ENCODE measurements around the gene ZNF507. TPM values are rescaled to one million over a fixed set of nuclear protein-coding genes. Genes with fewer than 3 reads are reported as not detected.

The ZNF507 gene
- total and polyA plus RNA-seq, 7 donors: 4.7 to 25.0 (median 23.2) TPM

DNA sequence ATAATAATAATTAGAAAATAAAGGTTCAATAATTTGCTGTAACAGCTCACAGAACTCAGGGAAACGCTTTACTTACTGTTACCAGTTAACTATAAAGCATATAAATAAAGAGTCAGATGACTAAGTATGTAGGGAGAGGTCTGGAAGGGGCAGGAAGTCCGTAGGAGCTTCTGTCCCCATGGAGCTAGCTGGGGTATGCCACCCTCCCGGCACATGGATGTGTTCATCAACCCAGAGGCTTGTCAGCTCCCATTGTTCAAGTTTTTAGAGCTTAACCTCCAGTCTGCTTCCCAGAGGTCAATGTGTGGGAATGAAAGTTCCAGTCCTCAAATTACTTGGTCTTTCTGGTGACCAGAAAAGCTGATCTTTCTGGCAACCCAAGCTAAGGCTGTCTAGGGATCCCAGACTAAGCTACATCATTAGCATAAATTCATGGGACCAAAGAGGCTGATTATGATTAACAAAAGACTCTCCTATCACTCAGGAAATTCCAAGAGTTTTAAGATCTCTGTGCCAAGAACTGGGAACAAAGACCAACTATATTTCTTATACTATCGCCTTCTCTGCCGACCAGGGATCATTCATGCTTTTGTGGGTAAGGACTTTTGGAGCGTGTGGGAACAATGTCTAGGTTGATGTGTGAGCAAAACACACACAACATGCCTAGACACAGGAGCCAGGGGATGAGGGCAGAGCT, 31.7 kb upstream of the ZNF507 start:
- TF ChIP-seq CTCF (IDR thresholded peaks at IDR 0.05): no peak
- H3K4me3 ChIP-seq: no peak overlapping the region
- peaks cover 0 to 18% (median 1%) of the 10 kb centered on the region in 3 donors for H3K27me3 ChIP-seq (ENCODE audit: insufficient read depth in 3 of 3, low read length in 2 of 3)
- ATAC-seq: no peak
- H3K9me3 ChIP-seq: no peaks in the 10 kb centered on the region
- no peaks in the 10 kb centered on the region for H3K4me1 ChIP-seq
- DNase-seq: no peak
- H3K36me3 ChIP-seq (ENCODE audit: insufficient read depth in 1 of 2, low read depth in 1 of 2): no peaks in the 10 kb centered on the region
- WGBS, 3 donors: 46 to 50% (median 47%) methylated on average over 6 of the region's 6 CpGs
- H3K27ac ChIP-seq: no peak overlapping the region
- intact Hi-C loops (cut with DNase I): no loop called here

- no peak for TF ChIP-seq CTCF (IDR thresholded peaks at IDR 0.05)
- H3K4me1 ChIP-seq: no peaks in the 10 kb centered on the region
- peaks cover 0 to 7% (median 3%) of the 10 kb centered on the region in 3 donors for H3K27me3 ChIP-seq (ENCODE audit: insufficient read depth in 3 of 3, low read length in 2 of 3)
- intact Hi-C loops (cut with DNase I): no loop called here
- no peaks in the 10 kb centered on the region for H3K9me3 ChIP-seq
- no peak overlapping the region for H3K27ac ChIP-seq
- WGBS, 3 donors: 82 to 87% (median 84%) methylated on average over 6 of the region's 6 CpGs
- H3K36me3 ChIP-seq (ENCODE audit: insufficient read depth in 1 of 2, low read depth in 1 of 2): no peaks in the 10 kb centered on the region
- no peak for DNase-seq
- H3K4me3 ChIP-seq: no peak overlapping the region
- ATAC-seq: no peak
Observed at GRCh38 chr19:32316034-32316433, 29.4 kb upstream of the ZNF507 start.

DNA sequence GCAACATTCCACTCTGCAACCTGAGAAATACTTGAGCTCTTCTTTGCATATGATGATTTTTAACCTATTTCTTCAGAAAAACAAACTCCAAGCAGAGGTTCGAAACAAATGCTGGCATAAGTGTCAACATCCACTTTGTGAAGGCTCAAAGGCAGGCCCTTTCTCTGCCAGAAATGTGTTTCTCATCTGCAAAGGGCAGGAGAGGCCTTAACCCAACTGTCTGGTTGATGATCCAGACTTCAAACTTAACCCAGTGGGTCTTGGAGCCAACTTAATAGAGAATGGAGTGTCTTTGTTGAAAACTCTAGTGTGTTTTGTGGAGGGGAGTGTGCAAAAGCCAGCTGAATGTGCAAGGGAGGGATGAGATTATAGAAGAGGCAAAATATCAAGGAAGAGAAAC, 28.3 kb upstream of the ZNF507 start:
- Histone ChIP-seq H3K27me3 (ENCODE audit: insufficient read depth in 3 of 3, low read length in 2 of 3) (peaks cover 0 to 9% (median 3%) of the 10 kb centered on the region in 3 donors), H3K9me3 (no peaks in the 10 kb centered on the region), H3K36me3 (ENCODE audit: insufficient read depth in 1 of 2, low read depth in 1 of 2) (no peaks in the 10 kb centered on the region), H3K4me3 (no peak overlapping the region), H3K27ac (no peak overlapping the region), H3K4me1 (no peaks in the 10 kb centered on the region)
- WGBS, 3 donors: 21 to 25% (median 23%) methylated on average over 1 of the region's 1 CpG
- ATAC-seq: no peak
- no peak for DNase-seq
- intact Hi-C loops (cut with DNase I): no loop called here
- TF ChIP-seq CTCF (IDR thresholded peaks at IDR 0.05): no peak

DNA sequence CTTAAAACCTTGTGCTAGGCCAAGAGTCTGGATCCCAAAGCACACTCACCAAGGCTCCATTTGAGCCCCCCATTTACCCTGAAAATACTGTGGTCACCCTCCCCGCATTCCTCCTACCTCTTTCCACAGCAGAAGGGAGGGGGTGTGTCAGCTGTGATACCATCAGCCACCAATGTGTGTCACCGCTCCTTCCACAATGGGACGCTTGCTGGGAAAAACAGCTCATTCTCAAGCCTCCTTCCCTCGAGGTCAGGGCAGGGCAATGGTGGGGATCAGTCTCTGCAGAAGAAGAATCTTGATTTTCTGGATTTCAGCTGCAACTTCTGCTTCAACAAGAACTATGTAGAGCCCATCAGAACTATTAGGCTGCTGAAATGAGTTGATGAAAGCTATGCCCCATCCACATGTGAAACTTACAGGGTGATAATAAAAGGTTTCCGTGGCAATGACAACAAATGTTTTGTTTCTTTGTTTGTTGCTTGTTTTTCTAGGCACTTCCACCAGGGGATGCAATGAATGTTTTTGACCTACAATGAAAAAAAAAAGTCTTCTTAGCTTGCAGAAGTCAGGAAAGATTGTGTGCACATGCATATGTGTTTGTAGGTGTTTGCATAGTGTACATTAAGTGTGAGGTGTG, 26.4 kb upstream of the ZNF507 start:
- 25 to 38% (median 34%) methylated on average over 5 of the region's 5 CpGs for WGBS, 3 donors
- intact Hi-C loops (cut with DNase I): no loop called here

More for the DNA sequence above, 26.4 kb upstream of the ZNF507 start:
- no peaks in the 10 kb centered on the region for H3K4me1 ChIP-seq
- TF ChIP-seq CTCF (IDR thresholded peaks at IDR 0.05): no peak
- peaks cover 0 to 9% (median 2%) of the 10 kb centered on the region in 3 donors for H3K27me3 ChIP-seq (ENCODE audit: insufficient read depth in 3 of 3, low read length in 2 of 3)
- H3K9me3 ChIP-seq: no peaks in the 10 kb centered on the region
- H3K27ac ChIP-seq: no peak overlapping the region
- no peaks in the 10 kb centered on the region for H3K36me3 ChIP-seq (ENCODE audit: insufficient read depth in 1 of 2, low read depth in 1 of 2)
- DNase-seq (no peak), ATAC-seq (no peak)
- H3K4me3 ChIP-seq: no peak overlapping the region
